ENCODE results near the gene SGMS1.
A peak's percentile ranks its signal among the peaks of the same experiment; 100 is the strongest.

The SGMS1 gene

DNA sequence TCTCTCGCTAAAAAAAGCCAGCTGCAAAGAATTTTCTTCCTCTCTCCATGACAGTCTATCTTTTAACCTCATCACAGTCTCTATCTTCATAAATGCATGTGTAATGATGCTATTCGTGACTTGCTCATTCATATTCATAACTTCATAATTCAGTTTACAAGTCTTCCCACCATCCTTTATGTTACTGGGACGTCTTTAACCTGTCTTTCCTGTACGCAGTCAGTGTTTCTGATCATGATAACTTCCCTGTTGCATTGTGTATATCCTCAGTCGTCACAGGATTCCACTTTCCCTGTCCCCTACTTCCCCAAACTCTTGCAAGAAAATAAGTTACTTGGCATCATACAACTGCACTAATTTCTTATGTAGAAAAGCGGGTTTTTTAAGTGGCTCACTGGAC is 206.9 kb downstream of the SGMS1 start:
- no peak for DNase-seq

GRCh38 chr10:50416181-50416824 is 207.5 kb downstream of the SGMS1 start:
- peak; percentile 31 for DNase-seq

DNA sequence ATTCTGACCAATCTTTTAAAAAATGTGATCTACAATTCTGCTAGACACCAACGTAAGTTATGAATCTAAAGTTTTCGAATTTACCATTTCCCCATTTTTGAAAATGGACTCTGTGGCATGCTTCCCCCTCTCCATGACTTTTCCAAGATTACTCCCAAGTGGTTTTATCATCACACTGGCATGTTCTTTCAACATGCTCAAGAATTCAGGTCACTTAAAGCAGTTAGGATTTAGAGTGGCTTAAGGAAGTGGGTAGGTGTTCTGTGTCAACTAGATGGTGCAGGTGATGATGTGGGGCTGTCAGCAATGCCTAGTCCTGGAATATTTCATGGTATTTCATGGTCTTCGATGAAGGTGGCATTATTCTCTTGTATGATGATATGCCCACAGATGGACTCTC is 208.5 kb downstream of the SGMS1 start:
- DNase-seq = no peak

DNA sequence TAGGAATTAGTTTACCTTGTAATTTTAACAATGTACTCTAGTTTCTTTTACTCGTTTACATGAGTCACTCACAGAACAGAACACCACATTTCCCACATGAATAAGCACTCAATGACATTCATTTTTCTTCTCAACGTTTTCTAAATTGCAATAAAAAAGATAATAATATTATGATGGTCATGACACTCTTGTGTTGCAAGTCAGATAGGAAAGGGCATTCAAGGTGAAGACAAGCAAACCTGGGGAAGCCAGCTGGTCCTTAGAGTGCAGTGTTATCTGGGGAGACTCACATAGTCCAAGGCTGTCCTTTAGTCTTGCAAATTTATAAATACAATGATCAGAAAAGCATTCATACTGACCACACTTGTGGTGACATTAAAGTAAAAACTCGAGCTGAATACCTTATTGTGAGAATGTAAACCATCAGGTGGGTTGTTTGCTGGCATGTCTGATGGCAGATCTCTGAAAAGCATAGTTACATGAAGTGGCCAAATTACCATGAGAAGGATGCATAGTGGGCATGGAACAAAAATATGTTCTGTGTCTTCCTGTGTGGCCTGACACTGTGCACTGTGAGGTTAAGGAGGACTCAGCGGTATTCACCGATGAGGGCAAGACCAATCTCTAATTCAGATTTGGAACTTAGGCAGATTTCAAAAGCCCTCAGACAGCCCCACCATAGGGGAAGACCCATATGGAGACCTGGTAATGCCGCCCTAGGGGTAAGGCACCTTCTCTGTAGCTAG is 213.5 kb downstream of the SGMS1 start:
- DNase-seq = no peak

DNA sequence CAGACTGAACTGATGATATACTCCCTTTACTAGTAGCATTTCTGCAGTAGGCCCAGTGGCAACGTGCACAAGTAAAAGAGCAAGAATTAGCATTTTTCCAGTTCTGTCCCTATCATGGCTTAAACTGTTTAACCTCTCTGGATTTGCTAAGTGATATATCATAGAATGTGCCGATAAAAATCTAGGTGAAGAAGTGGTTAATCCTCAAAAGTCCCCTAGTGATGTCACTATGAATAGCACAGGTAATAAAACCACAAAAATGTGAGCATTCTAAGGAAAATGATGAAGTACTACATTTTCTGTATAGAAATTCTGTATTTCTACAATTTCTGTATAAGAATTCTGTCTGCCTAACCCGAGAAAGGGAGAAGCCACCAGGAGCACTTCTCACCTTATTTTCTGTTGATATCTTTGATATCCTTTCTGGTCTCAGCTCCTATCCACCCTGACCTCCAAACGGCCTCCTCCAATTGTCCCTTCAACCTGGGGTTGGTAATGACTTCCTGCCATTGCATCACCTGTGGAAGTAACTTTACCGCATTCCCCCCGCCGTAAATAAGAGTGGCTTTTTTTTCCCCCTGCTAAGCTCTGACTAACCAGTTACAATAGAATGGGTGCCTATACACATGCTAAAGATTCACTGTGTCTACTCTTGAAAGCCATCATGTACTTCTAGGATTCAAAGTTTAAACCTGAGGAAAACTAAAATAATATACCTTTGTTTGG is 216.5 kb downstream of the SGMS1 start:
- DNase-seq = no peak

DNA sequence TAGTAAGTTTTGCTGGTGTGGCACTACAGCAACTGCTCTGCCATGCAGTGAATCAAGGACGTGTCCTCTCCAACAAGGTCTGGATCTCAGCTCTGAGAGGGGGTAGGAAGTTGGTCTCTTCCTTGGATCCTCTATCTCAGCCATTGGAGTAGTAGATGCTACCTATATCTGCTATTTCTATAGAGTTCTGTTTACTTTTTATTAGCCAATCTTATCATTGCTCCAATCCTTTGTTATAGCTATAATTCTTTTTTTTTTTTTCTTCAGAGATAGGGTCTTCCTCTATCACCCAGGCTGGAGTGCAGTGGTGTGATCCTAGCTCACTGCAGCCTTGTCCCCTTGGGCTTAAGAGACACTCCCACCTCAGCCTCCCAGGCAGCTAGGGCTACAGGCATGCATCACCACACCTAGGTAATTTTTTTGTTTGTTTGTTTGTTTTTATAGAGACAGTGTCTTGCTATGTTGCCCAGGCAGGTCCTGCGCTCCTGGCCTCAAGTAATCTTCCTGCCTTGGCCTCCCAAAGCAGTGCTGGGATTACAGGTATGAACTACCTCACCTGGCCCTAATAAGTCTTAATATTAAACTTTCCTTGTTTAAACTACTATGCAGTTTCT is 217.2 kb downstream of the SGMS1 start:
- no peak for DNase-seq

GRCh38 chr10:50405723-50406122 is 218.0 kb downstream of the SGMS1 start:
- no peak for DNase-seq

GRCh38 chr10:50404021-50404773 is 219.6 kb downstream of the SGMS1 start:
- no peak for DNase-seq

DNA sequence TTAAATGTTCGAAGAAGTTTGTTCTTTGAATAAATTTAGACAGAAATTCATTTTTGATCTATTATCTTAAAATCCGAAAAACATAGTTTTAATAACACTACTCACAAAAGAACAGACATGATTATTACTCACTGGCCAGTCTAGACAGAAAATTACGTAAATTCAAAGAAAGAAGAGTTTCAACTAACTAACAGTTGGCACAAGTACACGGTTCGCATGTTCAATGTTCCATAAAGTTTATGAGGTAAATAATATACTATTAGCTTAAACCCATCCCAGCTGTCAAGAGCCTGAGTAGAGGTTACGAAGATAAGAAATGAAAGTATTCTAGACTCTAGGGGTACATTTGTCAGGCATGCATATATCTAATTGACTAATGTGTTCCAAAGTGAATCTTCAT is 220.7 kb downstream of the SGMS1 start:
- DNase-seq = no peak

- no peak for DNase-seq
Measured at GRCh38 chr10:50402466-50402865, 221.3 kb downstream of the SGMS1 start.

GRCh38 chr10:50400694-50401093 is 223.1 kb downstream of the SGMS1 start:
- no peak for DNase-seq

DNA sequence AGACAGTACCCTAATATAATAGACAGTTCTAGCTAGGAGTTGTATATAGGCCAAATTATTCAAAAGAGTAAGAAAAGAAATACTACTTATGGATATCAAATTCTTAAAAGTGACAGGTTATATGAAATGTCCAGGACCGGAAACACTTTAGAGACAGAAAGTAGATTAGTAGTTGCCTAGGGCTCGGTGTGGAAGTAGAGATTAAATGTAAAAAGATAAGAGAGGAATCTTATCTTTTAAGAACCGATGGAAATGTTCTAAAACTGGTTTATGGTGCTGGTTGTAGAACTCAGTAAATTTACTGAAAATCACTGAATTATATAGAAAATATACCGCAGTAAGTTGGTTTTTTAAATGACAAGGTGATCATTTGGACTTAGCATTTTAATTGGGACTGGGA is 224.9 kb downstream of the SGMS1 start:
- DNase-seq = no peak

GRCh38 chr10:50398381-50398780 is 225.4 kb downstream of the SGMS1 start:
- DNase-seq = no peak

DNA sequence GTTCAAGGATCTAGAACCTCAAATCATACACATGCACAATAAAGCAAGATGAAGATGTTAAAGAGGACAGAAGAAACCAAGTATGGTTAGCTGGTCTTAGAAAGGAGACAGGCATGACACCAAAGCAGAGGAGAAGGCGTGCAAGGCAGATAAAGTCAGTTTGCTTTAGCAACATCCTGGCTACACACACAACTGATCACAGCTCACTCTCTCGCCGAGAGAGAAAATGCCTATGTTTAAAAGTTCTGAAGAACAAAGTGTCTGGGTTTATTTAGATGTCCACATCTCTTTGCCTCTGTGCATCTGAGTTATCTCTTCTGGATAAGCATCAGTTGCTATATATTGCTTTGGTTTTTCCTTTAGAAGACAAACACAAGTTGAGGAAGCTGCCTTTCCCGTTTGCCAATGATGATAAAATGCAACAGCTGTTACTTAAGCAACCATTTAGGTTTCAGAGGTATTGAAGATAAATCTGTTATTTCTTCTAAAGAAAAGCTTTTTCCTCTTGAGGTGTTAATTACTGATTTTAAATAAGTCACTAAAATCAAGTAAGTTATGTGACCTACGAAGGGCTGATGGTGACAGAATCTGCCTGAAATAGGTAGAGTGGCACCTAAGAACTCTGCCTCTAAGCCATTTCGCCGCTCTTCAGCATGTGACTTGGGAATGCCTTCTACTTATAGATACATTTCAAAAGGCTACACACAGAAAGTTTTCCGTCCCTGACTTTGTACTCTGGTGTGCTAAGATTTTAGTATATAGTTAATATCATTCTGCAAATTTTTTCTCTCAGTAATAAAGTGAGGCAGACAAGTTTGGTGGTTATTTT is 226.2 kb downstream of the SGMS1 start:
- no peak for DNase-seq

DNA sequence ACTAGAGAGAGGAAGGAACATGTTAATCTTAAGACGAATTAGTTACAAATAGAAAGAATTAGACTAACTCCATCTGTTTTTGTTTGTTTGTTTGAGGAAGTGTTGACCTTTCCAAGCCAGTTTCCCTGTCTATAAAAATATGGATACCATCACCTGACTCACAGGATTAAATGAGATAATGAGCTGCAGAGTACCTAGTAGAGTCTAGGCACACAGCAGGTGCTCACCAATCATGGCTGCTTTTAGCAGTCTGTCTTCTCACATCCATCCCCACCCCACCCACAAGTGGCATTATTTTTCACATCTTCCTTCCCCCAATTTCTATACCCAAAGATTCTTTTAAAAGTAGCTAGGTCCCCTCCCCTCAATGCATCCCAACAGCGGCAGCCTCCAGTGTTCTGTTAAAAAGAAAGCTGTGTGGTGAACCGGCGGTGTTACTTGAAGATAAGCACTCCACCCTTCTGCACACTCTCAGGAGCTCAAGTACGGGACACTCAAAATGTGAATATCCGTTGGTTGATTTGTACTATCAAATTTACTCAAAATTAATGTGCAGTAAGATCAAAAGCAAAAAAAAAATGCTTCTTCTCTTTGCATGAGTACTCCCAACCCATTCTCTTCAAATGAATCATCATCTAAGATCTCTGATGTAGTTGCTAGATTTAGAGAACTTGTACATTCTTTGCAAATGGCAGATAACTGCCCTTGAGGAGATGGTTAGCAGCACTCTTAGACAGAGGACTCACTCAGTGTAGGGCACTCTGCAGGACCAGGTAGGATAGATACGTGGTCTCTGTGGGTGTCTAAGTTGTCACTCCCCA is 227.1 kb downstream of the SGMS1 start:
- no peak for DNase-seq

DNA sequence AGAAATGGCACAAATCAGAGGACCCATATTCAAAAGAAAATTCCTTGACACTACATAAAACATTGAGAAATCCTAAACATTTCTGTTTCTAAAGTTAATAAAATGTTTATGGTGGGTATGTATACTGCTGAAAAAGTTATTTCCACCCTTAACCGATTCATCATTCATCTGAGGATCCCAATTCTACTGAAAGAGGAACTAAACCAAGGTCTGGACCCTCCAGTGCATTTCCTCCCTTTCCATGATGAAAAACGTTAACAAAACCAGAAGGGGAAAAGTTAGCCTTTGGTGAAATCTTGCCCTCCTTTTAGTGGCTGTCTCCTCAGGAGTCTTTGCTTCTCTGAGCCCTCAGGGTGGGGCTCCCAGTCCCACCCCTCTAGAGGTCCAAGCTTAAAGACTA is 227.9 kb downstream of the SGMS1 start:
- DNase-seq = no peak

- no peak for DNase-seq
Measured at GRCh38 chr10:50395271-50395670, 228.5 kb downstream of the SGMS1 start.

- DNase-seq = no peak
Measured at GRCh38 chr10:50394832-50395231, 228.9 kb downstream of the SGMS1 start.

DNA sequence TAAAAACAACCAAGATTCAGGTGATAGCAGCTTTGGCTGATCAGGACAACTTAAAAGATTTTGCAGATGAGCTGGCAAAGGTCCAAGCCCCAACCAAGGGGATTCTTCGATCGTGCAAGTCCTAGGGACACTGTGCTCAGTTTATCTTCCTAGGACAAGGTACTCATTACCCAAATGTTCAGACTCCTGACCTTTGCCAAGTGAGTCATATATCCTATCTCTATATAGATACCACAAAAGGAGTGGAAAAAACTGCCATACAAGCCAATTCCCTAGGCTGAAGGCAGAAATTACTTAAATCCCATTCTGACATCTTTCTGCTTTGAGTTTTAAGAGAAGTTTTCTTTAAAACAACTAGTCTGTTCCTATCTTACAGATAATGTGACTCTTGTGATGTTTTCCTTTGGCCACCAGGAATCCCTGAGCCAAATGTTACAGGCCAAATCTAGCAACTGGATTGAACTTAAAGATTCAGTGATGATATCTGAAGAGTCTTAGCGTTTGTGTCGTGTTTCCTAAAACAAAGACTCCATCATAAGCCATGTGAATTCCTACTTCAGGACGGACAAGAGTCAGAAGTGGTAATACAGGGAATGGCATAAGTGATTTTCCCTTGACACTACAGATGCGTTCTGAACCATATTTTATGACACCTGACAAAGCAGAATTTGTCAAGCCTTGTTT is 229.8 kb downstream of the SGMS1 start:
- no peak for DNase-seq

DNA sequence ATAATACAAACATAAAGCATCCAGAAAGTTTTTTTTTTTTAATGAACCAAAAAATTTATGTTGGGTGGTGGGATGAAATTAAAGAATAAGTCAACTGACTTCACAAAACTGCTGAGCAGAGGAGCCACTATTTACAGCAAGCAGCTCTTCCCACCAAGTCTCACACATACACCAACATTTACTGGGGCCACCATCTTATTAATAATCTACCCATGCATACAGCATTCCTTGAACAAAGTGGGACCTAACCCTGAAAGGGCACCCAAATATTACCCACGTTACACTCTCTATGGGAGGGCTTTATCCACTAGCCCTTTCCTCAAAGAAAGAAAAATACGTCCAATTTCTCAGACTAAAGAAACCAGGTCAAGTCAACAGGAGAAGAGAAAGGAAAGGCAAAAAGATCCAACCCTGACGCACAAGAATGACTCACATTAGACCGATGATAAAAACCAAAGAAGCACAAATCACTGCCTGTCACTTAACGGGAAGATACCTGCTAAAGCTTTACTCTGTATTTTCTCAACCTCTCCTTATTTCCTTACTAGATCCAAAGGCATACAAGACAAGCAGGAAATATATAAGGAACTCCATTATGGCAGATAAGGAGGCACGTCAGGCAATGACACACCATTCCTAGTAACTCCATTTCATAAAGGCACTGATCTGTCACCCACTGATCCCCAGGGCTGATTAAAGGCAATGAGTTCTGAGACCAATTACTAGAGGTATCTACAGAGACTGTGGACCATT is 230.6 kb downstream of the SGMS1 start:
- DNase-seq = no peak
